HG03139 (cell line): ENCODE data around the gene HSD11B2.

Experiments
- ATAC-seq: cut with Tn5 transposase; IDR thresholded peaks from one replicate; pipeline ENCODE4 v1.9.1; 2021; ENCODE audit not compliant: unreplicated experiment

Gene HSD11B2

DNA sequence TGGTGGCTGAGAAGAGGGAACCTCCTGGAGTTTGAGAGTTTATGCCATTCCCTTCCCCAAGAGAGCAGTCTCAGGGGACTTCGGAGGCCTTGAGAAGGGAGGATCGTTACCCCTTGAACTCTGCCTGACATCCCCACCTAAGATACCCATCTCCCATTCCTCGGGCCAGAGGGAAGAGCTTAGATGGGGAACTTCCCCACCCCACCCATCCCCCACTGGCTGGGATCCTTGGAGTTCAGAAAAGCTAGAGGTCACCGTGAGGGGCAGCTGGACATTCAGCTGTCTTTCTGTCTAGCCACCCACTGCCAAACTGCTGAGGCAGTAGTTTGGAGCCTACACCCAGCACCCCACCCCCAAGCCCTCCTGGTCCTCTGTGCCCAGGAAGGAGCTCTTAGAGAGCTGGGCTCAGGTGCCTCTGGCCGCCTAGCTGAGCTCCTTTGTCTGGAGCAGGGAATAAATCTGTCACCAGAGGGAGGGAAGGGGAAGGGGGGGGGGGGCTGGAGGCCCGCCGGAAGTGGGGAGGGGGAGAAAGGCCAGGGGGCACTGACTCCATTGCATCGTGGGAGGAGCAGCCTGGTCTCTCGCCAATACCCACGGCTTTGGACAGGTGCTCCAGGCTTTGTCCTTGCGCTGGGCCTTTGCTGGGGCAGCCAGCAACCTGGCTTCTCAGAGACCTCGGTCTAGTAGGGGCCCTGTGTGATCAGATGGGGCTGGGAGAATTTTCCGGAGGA lies 1.0 kb downstream of the HSD11B2 start:
- no peak for ATAC-seq

DNA sequence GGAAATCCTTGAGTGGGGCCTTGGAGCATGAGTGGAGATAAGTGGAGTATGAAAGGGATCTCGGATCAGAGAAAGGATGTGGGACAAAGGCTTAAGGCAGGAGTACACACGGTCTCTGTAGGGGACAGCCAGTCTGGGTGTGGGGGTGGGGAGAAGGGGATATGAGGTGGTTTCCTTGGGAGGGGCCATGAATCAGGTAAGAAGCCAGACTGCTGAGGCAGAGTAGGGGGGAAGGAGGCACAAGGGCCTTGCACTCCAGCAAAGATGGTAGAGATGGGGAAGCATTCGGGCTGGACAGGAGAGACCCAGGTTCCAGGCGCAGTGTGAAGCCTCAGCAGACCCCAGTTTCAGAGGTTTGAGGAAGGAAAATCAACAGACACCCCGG lies 1.6 kb downstream of the HSD11B2 start:
- ATAC-seq = no peak

DNA sequence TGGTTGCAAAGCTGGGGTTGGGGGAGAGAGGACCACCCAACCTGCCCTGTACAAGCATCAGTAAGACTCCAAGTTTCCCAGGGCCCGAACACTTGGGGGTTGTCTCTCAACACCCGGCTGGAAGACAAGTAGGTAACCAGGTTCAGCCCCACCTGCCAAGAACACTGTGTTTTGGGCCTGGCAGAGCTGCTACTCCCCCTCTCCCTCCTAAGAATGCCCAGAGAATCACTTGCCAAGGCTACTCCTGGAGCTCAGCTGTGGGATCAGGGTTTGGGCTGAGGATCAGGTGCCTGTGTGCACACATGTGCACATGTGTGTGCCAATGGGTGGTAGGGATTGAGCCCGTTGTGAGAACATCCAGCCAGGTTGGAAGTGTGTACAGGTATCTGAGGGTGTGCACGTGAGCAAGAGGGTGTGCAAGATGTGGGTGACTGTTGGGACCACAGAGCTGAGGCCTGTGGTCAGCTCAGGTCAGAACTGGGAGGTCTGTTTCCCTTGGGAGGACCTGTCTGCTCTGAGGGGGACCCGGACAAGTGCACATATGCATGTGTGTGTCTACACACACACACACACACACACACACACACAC lies 2.3 kb downstream of the HSD11B2 start:
- ATAC-seq = no peak

DNA sequence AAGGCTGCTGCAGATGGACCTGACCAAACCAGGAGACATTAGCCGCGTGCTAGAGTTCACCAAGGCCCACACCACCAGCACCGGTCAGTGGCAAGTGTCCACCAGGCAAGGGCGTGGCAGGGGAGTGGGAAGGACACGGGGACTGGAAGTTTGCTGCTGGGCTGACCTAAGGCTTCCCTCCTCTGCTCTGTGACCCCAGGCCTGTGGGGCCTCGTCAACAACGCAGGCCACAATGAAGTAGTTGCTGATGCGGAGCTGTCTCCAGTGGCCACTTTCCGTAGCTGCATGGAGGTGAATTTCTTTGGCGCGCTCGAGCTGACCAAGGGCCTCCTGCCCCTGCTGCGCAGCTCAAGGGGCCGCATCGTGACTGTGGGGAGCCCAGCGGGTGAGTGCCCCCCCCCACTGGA lies 4.8 kb downstream of the HSD11B2 start:
- ATAC-seq = no peak

DNA sequence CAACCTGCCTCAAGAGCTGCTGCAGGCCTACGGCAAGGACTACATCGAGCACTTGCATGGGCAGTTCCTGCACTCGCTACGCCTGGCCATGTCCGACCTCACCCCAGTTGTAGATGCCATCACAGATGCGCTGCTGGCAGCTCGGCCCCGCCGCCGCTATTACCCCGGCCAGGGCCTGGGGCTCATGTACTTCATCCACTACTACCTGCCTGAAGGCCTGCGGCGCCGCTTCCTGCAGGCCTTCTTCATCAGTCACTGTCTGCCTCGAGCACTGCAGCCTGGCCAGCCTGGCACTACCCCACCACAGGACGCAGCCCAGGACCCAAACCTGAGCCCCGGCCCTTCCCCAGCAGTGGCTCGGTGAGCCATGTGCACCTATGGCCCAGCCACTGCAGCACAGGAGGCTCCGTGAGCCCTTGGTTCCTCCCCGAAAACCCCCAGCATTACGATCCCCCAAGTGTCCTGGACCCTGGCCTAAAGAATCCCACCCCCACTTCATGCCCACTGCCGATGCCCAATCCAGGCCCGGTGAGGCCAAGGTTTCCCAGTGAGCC lies 5.8 kb downstream of the HSD11B2 start:
- ATAC-seq = no peak

DNA sequence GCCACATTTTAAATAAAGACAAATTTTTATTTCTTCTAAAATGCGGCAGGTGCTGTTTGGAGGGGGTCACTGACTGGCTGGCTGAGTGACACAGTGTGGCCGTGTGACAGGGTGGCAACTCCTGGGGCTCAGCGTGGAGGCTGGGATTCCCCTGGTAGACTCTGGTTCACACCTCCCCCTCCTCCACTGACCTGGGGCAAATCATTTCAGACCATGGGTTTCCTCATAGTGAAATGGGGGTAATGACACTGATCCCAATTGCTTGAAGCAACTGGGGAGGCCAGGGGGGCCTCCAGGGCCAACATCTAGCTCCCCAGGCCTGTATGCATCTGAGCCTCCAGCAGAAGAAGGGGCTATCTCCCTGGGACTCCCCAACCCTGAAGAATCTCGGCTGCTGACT lies 6.6 kb downstream of the HSD11B2 start:
- no peak for ATAC-seq

DNA sequence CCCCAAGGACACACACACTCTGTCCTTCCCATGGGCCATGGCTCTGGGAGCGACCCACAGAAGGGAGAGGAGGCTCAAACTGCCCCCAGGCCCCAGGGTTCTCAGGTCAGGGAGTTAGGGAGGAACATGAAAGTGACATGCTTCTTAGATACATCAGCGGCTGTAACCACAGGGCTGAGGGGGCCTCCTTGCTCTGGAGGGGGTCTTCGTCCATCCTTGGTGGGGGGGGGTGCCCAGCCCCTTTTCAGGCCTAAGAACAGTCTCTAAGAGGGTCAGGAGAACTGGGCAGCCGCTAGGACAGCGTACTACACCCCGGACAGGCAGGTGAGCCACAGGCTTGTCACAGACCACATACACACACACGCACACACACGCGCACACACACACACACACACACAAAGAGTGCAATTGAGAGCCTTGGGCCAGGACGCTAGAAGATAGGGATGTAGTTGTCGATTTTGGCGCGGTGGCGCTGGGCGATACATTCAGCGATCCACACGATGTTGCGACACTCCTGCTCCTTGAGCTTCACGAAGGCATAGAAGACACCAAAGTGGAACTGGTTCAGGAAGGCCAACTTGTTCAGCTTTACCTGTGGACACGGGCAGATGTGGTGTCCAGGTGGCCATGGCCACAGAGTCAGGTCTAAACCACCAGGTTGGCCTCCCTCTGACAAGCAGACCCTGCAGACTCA lies 7.3 kb downstream of the HSD11B2 start:
- no peak for ATAC-seq

DNA sequence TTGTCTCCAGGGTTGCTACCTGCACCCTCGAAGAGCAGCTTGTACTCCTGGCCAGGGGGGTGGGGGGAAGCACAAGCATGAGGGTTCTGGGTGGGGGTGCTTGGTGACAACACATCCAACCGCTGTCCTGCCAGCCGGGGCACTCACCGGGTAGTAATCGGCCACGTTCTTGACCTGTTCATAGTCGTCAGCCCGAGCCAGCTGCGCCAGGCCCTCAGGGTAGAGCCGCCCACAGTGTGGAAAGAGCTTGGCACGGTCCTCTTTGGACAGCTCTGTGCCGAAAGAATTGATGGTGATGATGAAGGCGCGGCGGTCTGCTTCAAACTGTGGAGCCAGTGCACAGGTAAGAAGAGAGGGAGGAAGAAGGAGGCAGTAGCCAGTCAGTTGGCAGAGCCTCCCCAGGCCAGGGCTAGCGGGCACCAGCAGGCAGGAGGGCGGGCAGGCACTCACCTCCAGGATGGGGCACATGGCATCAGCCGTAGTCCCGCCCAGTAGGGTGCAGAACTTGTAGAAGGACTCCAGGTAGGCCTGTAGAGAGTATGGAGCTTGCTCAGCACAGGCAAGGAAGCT lies 8.0 kb downstream of the HSD11B2 start:
- no peak for ATAC-seq

DNA sequence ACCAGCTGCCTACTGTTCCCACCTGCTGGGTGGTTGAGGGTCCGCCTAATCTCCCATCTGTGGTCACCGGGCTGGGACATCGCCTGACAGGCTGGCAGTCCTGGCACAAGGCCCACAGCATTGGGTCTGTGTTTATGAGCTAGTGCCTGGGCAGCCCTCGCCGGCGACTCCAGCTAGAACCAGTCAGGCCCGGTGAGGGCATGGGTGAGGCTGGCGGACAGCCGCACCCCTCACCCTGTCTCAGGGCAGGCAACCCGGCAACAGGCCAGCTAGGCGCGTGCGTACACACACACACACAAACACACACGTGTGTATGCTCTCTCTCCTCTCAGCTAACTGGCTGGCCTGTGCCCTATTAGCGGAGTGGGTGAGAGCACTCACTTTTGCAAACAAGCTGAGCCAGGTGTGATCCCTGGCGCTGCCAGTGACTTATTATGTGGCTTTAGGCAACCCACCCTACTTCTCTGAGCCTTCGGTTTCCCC lies 10.4 kb downstream of the HSD11B2 start:
- no peak for ATAC-seq

DNA sequence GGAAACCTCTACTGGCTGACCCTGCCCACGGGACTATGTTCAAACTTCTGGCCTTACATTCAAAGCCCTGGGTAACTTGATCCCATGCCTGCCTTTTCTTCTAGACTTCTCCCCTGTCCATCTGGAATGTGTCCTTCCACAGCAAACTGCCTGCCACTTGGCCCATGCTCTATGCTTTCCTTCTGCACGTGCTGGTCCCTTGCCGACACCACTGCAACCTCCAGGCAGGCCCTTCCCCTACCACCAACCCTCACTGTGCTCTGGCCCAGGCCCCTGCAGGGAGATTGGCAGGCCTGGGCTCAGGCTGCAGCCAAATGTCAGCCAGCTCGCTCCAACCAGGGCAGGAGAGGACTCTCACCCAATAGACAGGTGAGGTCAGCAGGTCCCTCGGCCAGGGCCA lies 11.0 kb downstream of the HSD11B2 start:
- ATAC-seq = no peak

DNA sequence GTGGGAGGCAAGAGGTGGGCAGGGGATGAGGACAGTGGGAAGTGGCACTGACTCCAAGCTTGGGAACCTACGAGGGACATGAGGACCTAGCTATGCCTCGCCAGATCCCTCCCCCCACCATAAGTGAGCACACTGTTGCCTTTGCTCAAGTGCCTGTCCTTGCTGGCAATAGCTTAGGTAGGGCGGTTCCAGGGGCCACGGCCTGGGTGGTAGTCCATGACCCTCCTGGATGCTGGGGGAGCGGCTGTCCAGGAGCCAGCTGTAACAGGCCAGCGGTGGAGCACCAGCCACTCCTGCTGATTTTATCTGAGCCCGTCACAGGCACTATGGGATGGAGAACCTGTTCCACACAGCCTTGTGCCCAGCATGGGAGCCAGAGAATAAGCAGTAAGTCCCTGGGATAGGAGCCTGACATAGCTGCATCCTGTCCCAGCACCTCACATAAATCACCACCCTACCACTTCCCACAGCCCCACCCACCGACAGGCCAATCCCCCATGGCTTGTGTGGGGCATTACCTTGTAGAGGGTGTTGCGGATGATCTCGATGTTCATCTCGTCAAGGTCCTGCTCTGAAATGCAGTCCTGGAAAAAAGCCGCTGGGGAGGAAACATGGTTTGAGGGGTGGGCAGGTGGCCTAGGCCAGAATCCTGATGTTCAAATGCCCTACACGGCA lies 11.8 kb downstream of the HSD11B2 start:
- ATAC-seq = no peak

DNA sequence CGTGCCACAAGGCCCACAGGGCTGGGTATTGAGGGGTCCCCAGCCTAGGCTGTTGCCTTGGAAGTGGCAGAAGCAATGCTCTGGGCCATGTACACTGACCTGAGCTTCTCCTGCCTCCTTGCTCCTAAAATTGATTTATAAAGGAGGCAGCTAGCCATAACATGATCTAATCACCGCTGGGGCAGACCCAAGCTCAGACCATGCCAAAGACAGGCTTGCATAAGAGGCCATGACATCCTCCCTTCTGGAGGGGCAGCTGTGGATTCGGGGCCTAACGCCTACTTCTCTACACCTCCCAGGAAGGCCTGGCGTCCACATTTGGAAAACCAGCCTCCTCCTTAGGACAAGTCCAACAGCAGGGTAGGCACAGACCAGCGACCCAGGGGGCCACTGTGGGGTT lies 12.3 kb downstream of the HSD11B2 start:
- no peak for ATAC-seq

DNA sequence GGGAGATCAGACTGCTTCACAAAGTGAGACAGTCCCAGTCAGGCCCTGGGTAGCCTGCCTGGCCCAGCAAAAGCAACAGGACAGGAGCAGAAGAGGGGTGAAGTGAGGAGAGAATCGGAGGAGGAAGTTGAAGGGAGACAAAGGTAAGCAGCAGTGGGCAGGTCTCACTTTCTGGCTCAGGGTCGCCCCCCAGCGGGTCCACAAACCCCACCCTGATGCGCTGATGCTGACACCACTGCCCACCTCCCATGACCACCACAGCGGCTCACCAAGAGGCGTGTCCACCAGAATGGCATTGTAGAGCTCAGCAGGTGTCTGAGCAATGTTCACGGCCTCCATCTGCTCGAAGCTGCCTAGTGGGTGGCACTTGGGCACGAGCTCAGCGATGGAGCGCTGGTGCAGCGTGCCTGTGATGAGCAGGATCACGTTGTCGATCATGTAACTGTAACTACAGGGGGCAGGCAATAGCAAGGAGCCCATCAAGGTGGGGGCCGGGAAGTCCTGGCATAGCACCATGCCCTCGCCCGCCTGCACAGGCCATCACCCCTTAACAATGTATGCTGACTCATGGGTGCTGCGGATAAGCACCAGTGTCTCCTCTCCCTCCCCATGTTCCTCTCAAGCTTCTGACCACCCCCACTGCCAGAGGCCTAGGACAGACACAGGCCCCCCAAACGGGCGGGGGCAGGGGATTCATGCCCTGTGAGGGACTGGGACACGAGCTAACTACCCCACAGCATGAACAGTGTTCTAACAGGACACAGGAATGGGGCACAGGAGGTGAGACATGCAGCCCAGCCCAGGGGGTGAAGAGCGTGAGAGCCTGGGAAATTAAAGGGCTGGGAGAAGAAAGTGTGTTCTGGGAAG lies 13.6 kb downstream of the HSD11B2 start:
- no peak for ATAC-seq

DNA sequence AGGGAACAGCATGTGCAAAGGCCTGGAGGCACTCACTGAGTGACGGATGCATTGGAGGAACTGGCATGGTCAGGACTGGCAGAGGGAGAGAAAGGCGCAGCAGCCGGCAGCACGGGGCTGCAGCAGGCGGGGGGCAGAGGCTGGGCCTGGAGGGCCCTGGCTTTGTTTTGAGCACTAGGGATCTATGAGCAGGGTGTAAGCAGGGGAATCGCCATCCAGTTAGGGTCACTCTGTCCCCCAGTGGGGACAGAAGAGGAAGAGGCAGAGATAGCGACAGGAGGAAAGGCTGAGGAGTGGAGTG lies 14.2 kb downstream of the HSD11B2 start:
- ATAC-seq = no peak

DNA sequence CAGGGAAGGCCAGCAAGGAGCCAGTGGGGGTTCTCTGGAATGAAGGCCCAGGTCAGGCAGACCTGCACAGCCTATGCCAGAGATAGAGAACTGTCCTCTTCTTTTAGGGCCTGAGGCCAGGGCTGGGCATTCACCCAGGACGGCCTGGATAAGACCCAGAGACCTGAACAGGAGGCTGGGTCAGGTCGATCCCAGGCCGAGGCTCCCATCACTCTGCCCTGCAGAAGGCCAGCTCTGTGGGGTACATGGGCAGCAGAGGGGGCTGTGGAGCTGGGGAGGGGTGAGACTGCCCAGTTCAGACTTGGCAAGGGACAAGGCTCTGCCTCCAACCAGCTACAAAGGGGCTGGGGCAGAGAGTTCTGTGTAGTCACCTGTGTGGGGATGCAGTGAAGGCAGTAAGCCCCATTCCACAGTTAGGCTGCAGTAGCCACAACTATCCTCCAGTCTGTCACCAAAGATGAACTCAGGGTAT lies 14.6 kb downstream of the HSD11B2 start:
- no peak for ATAC-seq

DNA sequence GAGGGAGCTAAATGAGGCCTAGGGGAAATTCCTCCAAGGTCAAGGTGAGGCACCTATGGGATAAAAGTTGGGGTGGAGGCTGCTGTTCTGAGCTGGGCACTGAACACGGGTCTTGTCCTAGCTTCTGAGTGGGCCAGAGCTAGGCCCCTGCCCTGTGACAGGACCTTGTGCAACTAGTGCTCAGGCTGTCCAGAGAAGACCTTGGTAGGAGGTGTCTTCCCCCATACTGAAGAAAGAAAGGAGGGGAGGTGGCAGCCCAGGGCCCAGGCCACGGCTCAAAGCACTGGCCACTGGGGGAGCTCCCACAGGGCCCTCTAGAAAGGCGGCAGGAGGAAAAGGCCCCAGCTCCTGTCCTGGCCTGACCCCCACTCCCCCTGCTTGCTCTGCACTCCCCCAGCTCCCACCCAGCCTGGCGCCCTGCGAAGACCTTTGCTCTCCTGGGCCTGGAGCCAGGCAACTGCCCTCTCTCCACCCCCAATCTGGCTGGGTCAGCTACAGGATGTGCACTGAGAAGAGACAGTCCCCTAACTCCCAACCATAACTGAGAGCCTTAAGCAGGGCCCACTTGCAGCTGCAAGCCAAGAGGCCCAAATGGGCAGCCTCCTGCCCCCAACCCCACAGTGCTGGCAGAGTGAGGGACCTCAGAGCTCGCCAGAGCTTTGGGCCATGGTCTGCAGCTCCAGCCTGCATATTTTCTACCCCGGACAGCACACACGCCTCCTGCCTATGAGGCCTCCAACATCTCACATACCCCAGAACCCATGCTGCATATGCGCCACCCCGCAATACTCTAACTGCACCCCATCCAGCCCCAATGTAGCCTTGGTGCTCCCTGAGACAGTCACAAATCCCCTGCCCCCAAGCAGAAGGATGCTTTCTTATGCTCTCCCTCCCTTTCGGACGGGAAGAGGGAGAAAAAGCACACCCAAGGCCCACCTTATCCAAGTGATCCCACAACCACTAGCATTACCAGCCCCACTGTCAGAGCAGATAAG lies 15.3 kb downstream of the HSD11B2 start:
- no peak for ATAC-seq

DNA sequence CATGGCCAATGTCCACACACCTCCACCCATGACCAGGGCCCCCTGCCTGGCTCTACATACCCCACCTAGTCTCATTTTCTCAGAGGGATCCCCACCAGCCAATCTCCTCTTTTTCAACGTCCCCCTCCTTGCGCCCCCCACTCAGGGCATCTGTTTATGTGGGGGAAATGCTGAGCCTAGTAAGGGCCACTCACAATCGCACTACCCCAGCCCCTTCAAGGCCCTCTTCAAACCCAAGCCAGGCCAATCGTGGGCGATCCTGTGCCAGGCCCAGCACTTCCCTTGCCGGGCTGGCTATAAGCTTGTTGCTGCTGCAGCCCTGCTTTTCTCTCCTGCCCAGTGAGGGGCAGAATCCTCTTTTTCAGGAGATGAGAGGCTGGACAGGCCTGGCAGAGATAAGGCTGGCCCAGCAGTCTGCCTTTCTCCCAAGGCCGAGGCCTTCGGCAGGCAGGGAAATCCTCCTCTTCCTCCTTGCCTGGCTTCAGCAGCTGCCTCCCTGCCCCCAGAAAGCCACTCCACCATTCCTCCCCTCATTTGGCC lies 16.1 kb downstream of the HSD11B2 start:
- no peak for ATAC-seq

DNA sequence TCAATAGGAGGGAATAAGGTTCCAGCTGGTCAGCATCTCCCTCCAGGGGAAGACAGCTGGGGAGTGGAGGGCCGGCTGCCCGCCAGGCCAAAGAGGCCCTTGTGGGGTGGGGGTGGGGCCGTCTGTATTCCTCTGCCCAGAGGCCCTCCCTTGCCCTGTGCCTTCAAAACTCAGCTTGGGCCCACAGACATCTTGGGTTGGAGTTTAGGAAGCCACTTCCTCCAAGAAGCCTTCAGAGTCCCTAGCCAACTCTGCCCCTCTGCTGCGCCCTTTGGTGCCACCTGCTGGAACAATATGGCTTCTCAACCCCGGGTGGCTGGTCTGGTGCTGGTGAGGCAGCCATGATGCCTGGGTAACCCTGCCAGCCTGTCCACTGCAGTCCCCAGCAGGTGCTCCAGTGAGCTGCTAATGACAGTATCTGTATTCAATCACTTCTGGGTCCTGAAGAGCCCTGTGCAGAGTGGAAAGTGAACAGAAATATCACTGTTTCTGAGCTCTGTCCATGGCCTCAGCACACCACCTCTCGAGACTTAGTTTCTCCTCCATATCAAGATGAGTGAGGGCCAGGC lies 16.7 kb downstream of the HSD11B2 start:
- no peak for ATAC-seq
